ENCODE measurements around the gene GTF3C2.

DNA sequence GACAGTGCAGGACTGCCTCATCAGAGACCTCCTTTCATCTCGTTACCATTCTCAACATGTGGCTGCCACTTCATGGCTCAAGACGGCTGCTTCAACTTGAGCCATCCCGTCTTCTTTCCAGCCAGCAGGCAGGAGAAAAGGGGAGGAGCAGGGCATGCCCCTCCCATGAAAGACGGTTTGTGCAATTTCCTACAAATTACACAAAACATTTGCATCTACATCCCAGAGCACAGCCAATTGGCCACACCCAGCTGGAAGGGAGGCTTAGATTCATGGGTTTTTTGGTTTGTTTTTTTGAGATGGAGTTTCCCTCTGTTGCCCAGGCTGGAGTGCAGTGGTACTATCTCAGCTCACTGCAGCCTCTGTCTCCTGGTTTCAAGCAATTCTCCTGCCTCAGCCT is 60.1 kb downstream of the GTF3C2 start:
- TF ChIP-seq, protein P1, sequence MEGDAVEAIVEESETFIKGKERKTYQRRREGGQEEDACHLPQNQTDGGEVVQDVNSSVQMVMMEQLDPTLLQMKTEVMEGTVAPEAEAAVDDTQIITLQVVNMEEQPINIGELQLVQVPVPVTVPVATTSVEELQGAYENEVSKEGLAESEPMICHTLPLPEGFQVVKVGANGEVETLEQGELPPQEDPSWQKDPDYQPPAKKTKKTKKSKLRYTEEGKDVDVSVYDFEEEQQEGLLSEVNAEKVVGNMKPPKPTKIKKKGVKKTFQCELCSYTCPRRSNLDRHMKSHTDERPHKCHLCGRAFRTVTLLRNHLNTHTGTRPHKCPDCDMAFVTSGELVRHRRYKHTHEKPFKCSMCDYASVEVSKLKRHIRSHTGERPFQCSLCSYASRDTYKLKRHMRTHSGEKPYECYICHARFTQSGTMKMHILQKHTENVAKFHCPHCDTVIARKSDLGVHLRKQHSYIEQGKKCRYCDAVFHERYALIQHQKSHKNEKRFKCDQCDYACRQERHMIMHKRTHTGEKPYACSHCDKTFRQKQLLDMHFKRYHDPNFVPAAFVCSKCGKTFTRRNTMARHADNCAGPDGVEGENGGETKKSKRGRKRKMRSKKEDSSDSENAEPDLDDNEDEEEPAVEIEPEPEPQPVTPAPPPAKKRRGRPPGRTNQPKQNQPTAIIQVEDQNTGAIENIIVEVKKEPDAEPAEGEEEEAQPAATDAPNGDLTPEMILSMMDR (IDR thresholded peaks at IDR 0.05) = no peak
- no peak for TF ChIP-seq POLR2A (IDR thresholded peaks at IDR 0.05)

Measured in adrenal gland (tissue), 5 donors.